Fibroblast of peridontal ligament (primary cell): Measurements from ENCODE around the gene SMARCD3.

Source experiments
- DNase-seq: peaks from one replicate; pipeline ENCODE4 v3.0.0-alpha.2; 2010; ENCODE audit errors: extremely low read depth

Gene SMARCD3

GRCh38 chr7:151247611-151248345 is 716 bp downstream of the SMARCD3 start:
- peak; percentile 19 for DNase-seq

GRCh38 chr7:151246851-151247580 is 1.5 kb downstream of the SMARCD3 start:
- DNase-seq, result no peak

DNA sequence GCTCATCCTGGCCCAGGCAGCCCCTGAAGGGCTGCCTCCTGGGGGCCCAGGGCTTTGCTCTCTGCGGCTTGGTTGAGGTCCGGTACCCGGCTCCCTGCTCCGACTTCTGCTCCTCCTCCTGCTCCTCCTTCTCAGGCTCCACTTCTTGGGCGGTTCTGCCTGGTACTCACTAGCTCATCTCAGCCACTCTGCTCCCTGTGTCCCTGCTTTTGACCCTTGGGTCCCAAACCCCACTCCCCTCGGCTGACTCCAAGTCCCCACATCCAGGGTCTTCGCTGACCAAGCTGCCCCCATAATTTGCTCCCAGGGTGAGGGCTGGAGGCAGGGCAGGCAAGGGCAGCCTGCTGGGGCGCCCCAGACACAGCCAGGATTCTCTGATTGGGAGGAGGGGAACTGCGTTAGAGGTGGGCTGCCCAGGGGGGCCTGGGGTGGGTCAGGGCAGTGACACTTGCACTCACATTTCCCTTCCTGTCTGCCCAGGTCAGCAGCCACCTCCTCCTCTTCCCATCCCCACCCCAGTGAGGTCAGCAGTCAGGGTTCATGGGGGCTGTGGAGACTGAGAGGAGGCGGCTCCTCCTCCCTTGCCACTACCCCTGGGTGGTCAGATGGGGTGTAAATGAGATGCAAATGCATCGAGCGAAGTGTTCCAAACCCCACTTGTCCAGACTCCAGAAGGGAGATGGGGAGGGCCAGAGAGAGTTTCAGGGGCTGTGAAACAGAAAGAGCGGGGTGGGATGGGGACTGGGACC is 2.2 kb downstream of the SMARCD3 start:
- DNase-seq, result no peak

- DNase-seq, result no peak
These were observed 3.0 kb downstream of the SMARCD3 start for GRCh38 chr7:151245360-151246101.

DNA sequence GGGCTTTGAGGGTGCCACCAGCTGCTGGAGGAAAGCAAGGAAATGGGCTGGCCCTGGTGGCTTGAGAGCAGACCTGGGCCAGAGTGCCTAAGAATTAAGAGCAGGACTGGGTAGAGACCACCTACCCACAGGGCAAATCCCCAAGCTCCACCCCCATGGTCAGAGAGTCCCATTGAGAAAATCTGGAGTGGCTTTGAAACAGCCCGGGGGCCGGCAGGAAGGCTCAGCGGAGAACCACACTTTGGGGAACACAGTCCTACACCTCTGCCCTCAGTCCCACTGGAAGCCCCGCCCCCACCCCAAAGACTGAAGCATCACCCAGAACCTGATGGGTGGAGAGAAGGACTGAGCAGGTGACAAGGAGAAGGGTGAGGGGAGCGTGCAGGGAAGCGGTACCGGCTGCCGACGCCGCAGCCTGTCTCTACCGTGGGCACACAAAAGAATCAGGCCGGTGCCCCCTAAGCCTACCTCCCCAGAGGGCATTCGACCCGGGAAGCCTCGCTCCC is 3.6 kb downstream of the SMARCD3 start:
- no peak for DNase-seq

GRCh38 chr7:151244196-151244840 is 4.2 kb downstream of the SMARCD3 start:
- peak; percentile 72 for DNase-seq

DNA sequence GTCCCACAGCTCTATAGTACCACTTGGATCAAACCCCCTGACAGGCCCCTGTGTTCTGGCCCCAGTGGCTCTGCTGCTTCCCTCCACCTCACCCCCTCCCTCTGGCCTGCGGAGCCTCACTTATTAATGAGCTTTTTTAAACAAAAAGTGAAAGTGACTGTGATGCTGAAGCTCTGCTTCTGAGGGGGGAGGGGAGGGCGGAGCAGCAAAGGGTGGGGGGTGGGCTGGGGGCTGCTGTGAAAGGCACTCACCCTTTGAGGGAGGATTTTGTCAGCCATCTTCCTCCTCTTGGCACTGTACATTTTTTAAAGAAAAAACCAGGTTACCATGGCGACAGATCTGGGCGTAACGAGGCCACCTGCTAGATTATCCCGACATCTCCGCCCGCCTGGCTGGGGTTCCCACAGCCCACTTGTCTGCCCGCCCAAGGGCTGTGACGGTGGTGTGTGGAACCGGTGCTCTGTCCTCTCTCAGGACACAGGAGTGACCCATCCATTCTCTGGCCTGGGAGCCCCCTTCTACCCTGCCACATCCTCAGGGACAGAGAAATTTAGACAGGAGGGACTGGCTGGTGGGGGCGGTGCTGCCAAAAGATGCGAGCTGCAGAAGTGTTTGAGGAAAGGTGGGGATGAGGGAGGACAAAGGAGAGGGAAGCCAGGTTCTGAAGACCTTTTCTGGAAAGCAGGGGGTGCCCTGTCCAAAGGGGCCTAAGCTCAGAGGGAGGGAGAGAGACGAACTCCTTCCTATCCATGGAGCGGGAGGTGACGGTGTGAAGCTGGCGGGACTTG is 4.9 kb downstream of the SMARCD3 start:
- no peak for DNase-seq

DNA sequence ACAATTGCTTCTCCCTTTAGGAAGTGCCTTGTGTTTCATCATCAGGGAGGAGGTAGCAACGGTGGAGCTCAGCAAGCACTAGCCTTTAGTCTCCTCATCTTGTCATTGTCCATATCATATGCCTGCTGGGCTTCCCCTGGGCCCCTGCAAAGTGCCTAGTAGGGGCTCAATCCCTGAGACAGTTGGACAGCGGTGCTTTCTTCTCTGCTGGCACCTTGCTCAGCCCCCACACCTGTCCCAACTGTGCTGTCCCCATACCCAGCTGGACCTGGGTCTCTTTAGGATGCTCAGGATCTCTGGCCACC is 5.5 kb downstream of the SMARCD3 start:
- DNase-seq, result no peak

- no peak for DNase-seq
These were observed 6.1 kb downstream of the SMARCD3 start for GRCh38 chr7:151242159-151243044.

DNA sequence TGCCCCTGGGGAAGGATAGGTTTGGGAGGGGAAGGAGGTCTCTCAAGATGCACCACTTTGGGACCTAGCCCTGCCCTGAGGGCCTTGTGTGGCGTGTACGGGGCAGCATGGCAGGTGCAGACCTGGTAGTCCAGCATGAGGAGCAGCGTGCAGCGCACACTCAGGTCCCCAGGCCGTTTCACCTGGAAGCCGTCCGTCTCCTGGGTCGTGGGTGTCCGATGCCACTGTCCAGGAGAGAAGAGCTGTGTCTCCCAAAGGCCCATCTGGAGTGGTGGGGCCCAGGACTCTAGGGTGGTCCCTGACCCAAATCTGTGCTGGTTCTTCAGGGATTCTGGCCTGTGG is 6.8 kb downstream of the SMARCD3 start:
- DNase-seq, result no peak

GRCh38 chr7:151240942-151241754 is 7.3 kb downstream of the SMARCD3 start:
- DNase-seq, result no peak

DNA sequence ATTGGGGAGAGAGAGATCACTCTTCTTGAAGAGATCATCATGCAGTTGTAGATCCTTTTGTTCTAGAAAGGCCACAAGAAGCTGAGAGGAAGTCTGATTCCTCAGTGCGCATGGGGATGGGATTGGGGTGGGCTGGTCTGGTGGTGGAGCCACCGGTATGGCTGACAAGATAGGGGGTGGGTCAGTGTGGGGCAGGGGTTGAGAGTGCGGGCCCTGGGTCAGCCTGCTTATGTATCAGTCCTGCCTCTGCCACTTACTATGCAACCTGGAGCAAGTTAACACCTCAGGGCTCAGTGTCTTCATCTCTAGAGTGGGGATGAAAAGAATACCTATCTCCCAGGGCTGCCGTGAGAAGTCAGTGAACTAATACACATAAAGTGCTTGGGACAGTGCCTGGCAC is 8.0 kb downstream of the SMARCD3 start:
- no peak for DNase-seq

- DNase-seq, result no peak
These were observed 8.5 kb downstream of the SMARCD3 start for GRCh38 chr7:151239837-151240459.

DNA sequence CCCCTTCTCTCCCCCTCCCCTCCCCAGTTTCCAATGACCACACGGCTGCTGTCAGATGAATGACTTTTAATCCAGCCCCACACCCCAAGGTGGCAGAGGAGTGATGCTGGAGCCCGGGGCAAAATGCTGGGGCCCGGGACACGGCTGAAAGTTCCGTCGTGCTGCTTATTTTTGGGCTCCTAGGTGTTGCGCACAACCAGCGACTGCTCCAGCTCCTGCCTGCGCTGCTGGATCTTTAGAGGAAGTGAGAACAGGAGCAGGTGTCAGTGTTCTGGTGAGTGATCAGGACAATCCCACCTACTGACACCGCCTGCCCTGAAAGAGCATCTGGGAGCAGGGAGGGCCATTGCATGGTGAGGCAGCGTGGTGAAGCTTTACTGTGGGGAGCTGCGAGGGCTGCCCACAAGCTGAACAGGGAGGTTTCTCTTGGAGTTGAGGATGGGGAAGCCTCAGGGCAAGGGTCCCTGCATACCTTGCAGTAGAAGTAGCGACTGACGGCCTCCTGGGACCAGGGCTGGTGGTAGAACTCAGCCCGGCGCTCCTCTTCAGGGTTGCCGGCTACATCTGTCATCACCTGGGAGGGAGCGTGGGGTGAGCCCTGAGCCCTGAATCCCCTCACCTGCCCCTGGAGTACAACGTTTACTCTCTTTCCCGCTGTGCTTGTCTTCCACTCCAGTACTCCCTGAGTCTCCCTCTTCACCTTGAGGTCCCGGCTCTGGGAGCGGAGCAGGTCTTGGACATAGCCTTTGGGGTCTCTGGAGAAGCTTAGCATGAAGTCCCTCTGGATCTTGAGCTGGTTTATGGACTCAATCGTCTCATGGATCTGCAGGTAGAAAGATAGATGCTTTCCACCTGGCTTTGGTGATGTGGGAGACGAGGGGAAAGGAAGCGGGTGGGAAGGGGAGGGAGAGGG is 9.3 kb downstream of the SMARCD3 start:
- DNase-seq, result no peak

GRCh38 chr7:151238190-151238810 is 10.2 kb downstream of the SMARCD3 start:
- no peak for DNase-seq

DNA sequence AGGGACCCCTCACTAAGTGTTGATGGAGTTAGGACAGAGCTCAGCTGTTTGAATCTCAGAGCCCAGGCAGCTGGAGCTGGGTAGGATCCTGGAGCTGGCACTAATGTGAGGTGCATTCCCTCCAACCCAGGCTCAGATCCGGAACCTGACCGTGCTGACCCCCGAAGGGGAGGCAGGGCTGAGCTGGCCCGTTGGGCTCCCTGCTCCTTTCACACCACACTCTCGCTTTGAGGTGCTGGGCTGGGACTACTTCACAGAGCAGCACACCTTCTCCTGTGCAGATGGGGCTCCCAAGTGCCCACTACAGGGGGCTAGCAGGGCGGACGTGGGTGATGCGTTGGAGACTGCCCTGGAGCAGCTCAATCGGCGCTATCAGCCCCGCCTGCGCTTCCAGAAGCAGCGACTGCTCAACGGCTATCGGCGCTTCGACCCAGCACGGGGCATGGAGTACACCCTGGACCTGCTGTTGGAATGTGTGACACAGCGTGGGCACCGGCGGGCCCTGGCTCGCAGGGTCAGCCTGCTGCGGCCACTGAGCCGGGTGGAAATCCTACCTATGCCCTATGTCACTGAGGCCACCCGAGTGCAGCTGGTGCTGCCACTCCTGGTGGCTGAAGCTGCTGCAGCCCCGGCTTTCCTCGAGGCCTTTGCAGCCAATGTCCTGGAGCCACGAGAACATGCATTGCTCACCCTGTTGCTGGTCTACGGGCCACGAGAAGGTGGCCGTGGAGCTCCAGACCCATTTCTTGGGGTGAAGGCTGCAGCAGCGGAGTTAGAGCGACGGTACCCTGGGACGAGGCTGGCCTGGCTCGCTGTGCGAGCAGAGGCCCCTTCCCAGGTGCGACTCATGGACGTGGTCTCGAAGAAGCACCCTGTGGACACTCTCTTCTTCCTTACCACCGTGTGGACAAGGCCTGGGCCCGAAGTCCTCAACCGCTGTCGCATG is 11.0 kb downstream of the SMARCD3 start:
- DNase-seq, result no peak
